PC-3 (cell line): ENCODE results near the gene SAMMSON. TPM values are rescaled to one million over a fixed set of nuclear protein-coding genes. Genes with fewer than 3 reads are reported as not detected.

Experiments used
- ATAC-seq: fragments of 200-7000 bp; cut with Tn5 transposase; 2 replicates; pipeline ENCODE4 v1.9.1; 2020; ENCODE audit warnings: mild to moderate bottlenecking, moderate library complexity
- Bru-seq: library from RNA; stranded (reverse); fragments of 400-500 nt; gene quantifications from one replicate; lab custom pipeline; 2021; lab: Mats Ljungman, UMichigan
- BruChase-seq, 2 experiments: library from RNA; stranded (reverse); fragments of 400-500 nt; gene quantifications; one replicate each; lab custom pipeline; 2021; lab: Mats Ljungman, UMichigan
- BruUV-seq: library from RNA; stranded (reverse); fragments of 400-500 nt; replicated peaks from 2 replicates; lab custom pipeline; 2021; lab: Mats Ljungman, UMichigan
- CTCF ChIA-PET: fragments of 300-600 bp; sonication (Branson Sonifier 250); formaldehyde crosslinking; loops from one replicate; lab custom pipeline; 2022; ENCODE audit warnings: antibody characterized with exemption; lab: Charles Lee
- POLR2A ChIA-PET: fragments of 300-600 bp; sonication (Branson Sonifier 250); formaldehyde crosslinking; loops from one replicate; lab custom pipeline; 2022; ENCODE audit warnings: antibody characterized with exemption; ENCODE audit not compliant: unreplicated experiment; lab: Charles Lee
- DNase-seq: peaks from one replicate; pipeline ENCODE4 v3.0.0-alpha.2; 2015
- H2AFZ ChIP-seq: fragments of 300-600 bp; sonication (generic); 2 replicates; pipeline ENCODE4 v1.6.0; 2016; ENCODE audit warnings: antibody characterized with exemption, low read length
- H3F3A ChIP-seq: fragments of 300-600 bp; sonication (generic); one replicate; pipeline ENCODE4 v1.6.0; 2017; ENCODE audit warnings: antibody characterized with exemption, low read length, control low read depth, mild to moderate bottlenecking; ENCODE audit not compliant: unreplicated experiment
- H3K27ac ChIP-seq: fragments of 300-600 bp; sonication (generic); 2 replicates; pipeline ENCODE4 v1.5.1; 2016; ENCODE audit warnings: mild to moderate bottlenecking, low read length
- H3K27me3 ChIP-seq: fragments of 300-600 bp; sonication (generic); 2 replicates; pipeline ENCODE4 v1.6.1; 2016; ENCODE audit warnings: low read length, mixed read lengths
- H3K36me3 ChIP-seq: fragments of 300-600 bp; sonication (generic); 2 replicates; pipeline ENCODE4 v1.6.1; 2016; ENCODE audit warnings: low read depth, mixed run types, low read length, mixed read lengths
- H3K4me1 ChIP-seq: fragments of 300-600 bp; sonication (generic); 2 replicates; pipeline ENCODE4 v1.5.1; 2016; ENCODE audit warnings: low read length; ENCODE audit not compliant: insufficient read depth
- H3K4me2 ChIP-seq: fragments of 300-600 bp; sonication (generic); 2 replicates; pipeline ENCODE4 v1.6.0; 2016; ENCODE audit warnings: low read length
- H3K4me3 ChIP-seq: fragments of 300-600 bp; sonication (generic); 2 replicates; pipeline ENCODE4 v1.5.1; 2016; ENCODE audit warnings: mild to moderate bottlenecking, low read length, mixed read lengths
- H3K79me2 ChIP-seq: fragments of 300-600 bp; sonication (generic); 2 replicates; pipeline ENCODE4 v1.6.1; 2017; ENCODE audit warnings: low read length, mixed read lengths
- H3K9ac ChIP-seq: fragments of 300-600 bp; sonication (generic); 2 replicates; pipeline ENCODE4 v1.6.0; 2016; ENCODE audit warnings: mild to moderate bottlenecking, low read length
- H3K9me2 ChIP-seq: fragments of 300-600 bp; sonication (generic); replicated peaks from 2 replicates; pipeline ENCODE4 v1.6.1; 2016; ENCODE audit warnings: mixed run types, low read length, mixed read lengths
- H3K9me3 ChIP-seq: fragments of 300-600 bp; sonication (generic); 2 replicates; pipeline ENCODE4 v1.6.1; 2016; ENCODE audit warnings: low read length, mixed read lengths
- H4K20me1 ChIP-seq: fragments of 300-600 bp; sonication (generic); 2 replicates; pipeline ENCODE4 v1.6.1; 2016; ENCODE audit warnings: low read length, mixed read lengths
- CTCF ChIP-seq: fragments of 300-600 bp; sonication (generic); conservative IDR thresholded peaks from 2 replicates; pipeline ENCODE4 v1.5.1; 2017; ENCODE audit warnings: antibody characterized with exemption, low read depth, mild to moderate bottlenecking, low read length
- EZH2 ChIP-seq: fragments of 300-600 bp; sonication (generic); IDR thresholded peaks from one replicate; pipeline ENCODE4 v1.6.1; 2017; ENCODE audit warnings: antibody characterized with exemption, mild to moderate bottlenecking, low read length; ENCODE audit not compliant: unreplicated experiment
- EZH2phosphoT487 ChIP-seq: fragments of 300-600 bp; sonication (generic); IDR thresholded peaks from 2 replicates; pipeline ENCODE4 v1.6.1; 2018; ENCODE audit warnings: mild to moderate bottlenecking, antibody characterized with exemption, low read length, borderline replicate concordance
- intact Hi-C: fragments of 100-400 bp; cut with micrococcal nuclease; formaldehyde crosslinking; loops from 2 replicates; pipeline ENCODE4 v1.9.0; 2023
- long read RNA-seq: library from polyadenylated mRNA; unstranded; transcript quantifications from one replicate; pipeline ENCODE4 v2.0.0, GENCODE V29; 2021; ENCODE audit not compliant: unreplicated experiment
- total RNA-seq: library from RNA; depleted of rRNA; stranded (reverse); fragments of >200 nt; gene quantifications from 2 replicates; pipeline ENCODE4 v1.2.3, GENCODE V29; 2014; rRNA removed

The SAMMSON gene
- total RNA-seq (not detected in 2 replicates), Bru-seq, nascent RNA (percentile 6 among the genes with signal in this experiment), BruChase-seq, experiment 1, labeled RNA remaining after a 6-hour chase (percentile 12 among the genes with signal in this experiment), BruChase-seq, experiment 2, labeled RNA remaining after a 2-hour chase (percentile 13 among the genes with signal in this experiment)
- long read RNA-seq = 0 reads

GRCh38 chr3:69999140-70000027, at the start of gene SAMMSON:
SAMMSON (plus strand) TSS chr3:69999733.
- ChIA-PET CTCF (no interaction called here), POLR2A (no interaction called here)
- no TSS peak for BruUV-seq
- Histone ChIP-seq H3K4me2 (no peak within 1 kb of the TSS), H3F3A (no peaks in the 10 kb centered on the region), H4K20me1 (no peaks in the 10 kb centered on the region), H2AFZ (no peak within 1 kb of the TSS), H3K36me3 (no peaks in the 10 kb centered on the region), H3K27ac (no peak within 1 kb of the TSS), H3K27me3 (no peaks in the 10 kb centered on the region), H3K4me1 (no peaks in the 10 kb centered on the region; the same call in 1 of the 2 replicates), H3K9me3 (no peaks in the 10 kb centered on the region), H3K9me2 (no peaks in the 10 kb centered on the region), H3K79me2 (no peaks in the 10 kb centered on the region), H3K9ac (no peak within 1 kb of the TSS), H3K4me3 (no peak within 1 kb of the TSS)
- intact Hi-C loops = no loop called here
- ATAC-seq = no peak; the same call in 1 of the 2 replicates
- no peak for TF ChIP-seq EZH2phosphoT487
- no peak for TF ChIP-seq EZH2
- TF ChIP-seq CTCF = no peak
- peak; percentile 17 for DNase-seq

GRCh38 chr3:69951616-69952015, 47.9 kb upstream of the SAMMSON start:
- Histone ChIP-seq H3F3A (no peaks in the 10 kb centered on the region), H3K36me3 (no peaks in the 10 kb centered on the region), H3K9me3 (no peaks in the 10 kb centered on the region), H3K27me3 (no peaks in the 10 kb centered on the region), H3K9ac (no peak overlapping the region), H4K20me1 (no peaks in the 10 kb centered on the region), H3K27ac (no peak overlapping the region), H2AFZ (no peak overlapping the region), H3K4me1 (no peaks in the 10 kb centered on the region), H3K4me3 (no peak overlapping the region), H3K79me2 (no peaks in the 10 kb centered on the region), H3K4me2 (no peak overlapping the region), H3K9me2 (no peaks in the 10 kb centered on the region)
- ChIA-PET POLR2A (no interaction called here), CTCF (no interaction called here)
- TF ChIP-seq EZH2phosphoT487 (no peak), EZH2 (no peak), CTCF (no peak)
- no TSS peak for BruUV-seq
- intact Hi-C loops = no loop called here
- DNase-seq = no peak
- no peak for ATAC-seq
